IMR-90 (cell line): Measurements from ENCODE around the gene SIPA1.

Source experiments
- CTCF ChIP-seq: conservative IDR thresholded peaks from 2 replicates; pipeline ENCODE4 v1.5.1; 2012; ENCODE audit warnings: mild to moderate bottlenecking, low read depth, low read length, improper control_type of control experiment
- ELK1 ChIP-seq: fragments of 150-350 bp; IDR thresholded peaks from 2 replicates; pipeline ENCODE4 v1.6.1; 2016; ENCODE audit warnings: low read depth, mild to moderate bottlenecking, low read length, moderate library complexity, borderline replicate concordance

GRCh38 chr11:65649656-65650546, 12.0 kb downstream of the SIPA1 start:
- TF ChIP-seq CTCF (no peak), ELK1 (no peak)
